HG03565 (cell line): ENCODE results near the gene CCDC57.

Source experiments
- ATAC-seq: cut with Tn5 transposase; IDR thresholded peaks from one replicate; pipeline ENCODE4 v1.9.1; 2021; ENCODE audit warnings: mild to moderate bottlenecking, moderate library complexity; ENCODE audit not compliant: unreplicated experiment

Gene CCDC57

GRCh38 chr17:82237083-82237745, 24.6 kb upstream of the CCDC57 start:
- ATAC-seq: no peak

- no peak for ATAC-seq
These were observed 23.7 kb upstream of the CCDC57 start for GRCh38 chr17:82236142-82236971.

- ATAC-seq: no peak
These were observed 23.1 kb upstream of the CCDC57 start for GRCh38 chr17:82235775-82236141.

- ATAC-seq: no peak
These were observed 22.6 kb upstream of the CCDC57 start for GRCh38 chr17:82235056-82235774.

- no peak for ATAC-seq
These were observed 21.8 kb upstream of the CCDC57 start for GRCh38 chr17:82234211-82235055.

- ATAC-seq: no peak
These were observed 20.5 kb upstream of the CCDC57 start for GRCh38 chr17:82232876-82233785.

- ATAC-seq: no peak
These were observed 19.7 kb upstream of the CCDC57 start for GRCh38 chr17:82232322-82232820.

- no peak for ATAC-seq
These were observed 19.1 kb upstream of the CCDC57 start for GRCh38 chr17:82231562-82232321.

GRCh38 chr17:82231312-82231561, 18.6 kb upstream of the CCDC57 start:
- ATAC-seq: no peak

GRCh38 chr17:82230609-82231311, 18.1 kb upstream of the CCDC57 start:
- ATAC-seq: no peak

- no peak for ATAC-seq
These were observed 17.3 kb upstream of the CCDC57 start for GRCh38 chr17:82229698-82230608.

GRCh38 chr17:82228842-82229697, 16.4 kb upstream of the CCDC57 start, which contains the start of gene SLC16A3:
TSS of gene SLC16A3 (plus strand) at chr17:82229042. CDS start at chr17:82236009, 6,967 bp downstream.
- ATAC-seq: peak; percentile 35

GRCh38 chr17:82228278-82228841, 15.7 kb upstream of the CCDC57 start:
- ATAC-seq: no peak

- no peak for ATAC-seq
These were observed 15.1 kb upstream of the CCDC57 start for GRCh38 chr17:82227629-82228277.

GRCh38 chr17:82226809-82227628, 14.4 kb upstream of the CCDC57 start:
- ATAC-seq: no peak
